22Rv1 (cell line): Measurements from ENCODE around the gene CKS1B.

ENCODE experiments used
- CTCF ChIP-seq: fragments of 450-650 bp; IDR thresholded peaks from 2 replicates; pipeline ENCODE4 v1.5.1; 2017; ENCODE audit warnings: mild to moderate bottlenecking
- ZFX ChIP-seq: fragments of 450-650 bp; IDR thresholded peaks from 2 replicates; pipeline ENCODE4 v1.6.1; 2017; ENCODE audit warnings: antibody characterized with exemption, borderline replicate concordance

- no peak for TF ChIP-seq CTCF
- TF ChIP-seq ZFX = no peak
Observed at GRCh38 chr1:154945962-154946850, 28.3 kb upstream of the CKS1B start.
